NT2/D1 (cell line): Measurements from ENCODE around the gene ZNF488.

Experiments used
- SUZ12 ChIP-seq: IDR thresholded peaks from 2 replicates; pipeline ENCODE4 v1.6.1; 2011; ENCODE audit not compliant: insufficient read length, insufficient read depth; ENCODE audit errors: extremely low read depth
- YY1 ChIP-seq: IDR thresholded peaks from 2 replicates; pipeline ENCODE4 v1.6.1; 2011; ENCODE audit not compliant: insufficient read length, insufficient read depth
- ZNF274 ChIP-seq: IDR thresholded peaks from 2 replicates; pipeline ENCODE4 v1.6.1; 2011; ENCODE audit warnings: mild to moderate bottlenecking, low read depth, low read length

DNA sequence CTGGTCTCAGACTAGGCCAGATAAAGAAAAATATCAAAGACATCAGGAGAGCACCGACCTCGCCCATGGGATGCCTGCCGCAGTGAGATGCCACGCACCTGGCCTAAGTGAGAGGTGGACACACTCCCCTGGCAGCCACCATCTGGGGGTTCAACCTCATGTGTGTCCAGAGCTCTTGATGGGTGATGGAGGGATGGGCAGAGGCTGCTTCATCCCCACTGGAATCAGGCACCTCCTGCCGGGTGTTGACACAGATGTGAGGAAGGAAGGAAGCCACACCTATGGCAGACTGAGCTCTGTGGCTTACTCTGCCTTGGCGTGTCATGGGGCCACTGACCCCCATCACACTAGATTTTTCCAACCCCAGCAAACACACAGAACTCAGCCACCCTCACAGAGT, 11.4 kb downstream of the ZNF488 start:
- no peak for TF ChIP-seq SUZ12
- no peak for TF ChIP-seq YY1
- TF ChIP-seq ZNF274, result no peak
